IPS-NIHi11 (cell line): ENCODE results near the gene TMEM185B.

Source experiments
- DNase-seq: peaks from one replicate; pipeline ENCODE4 v3.0.0; 2012; ENCODE audit warnings: mixed read lengths, low spot score

TMEM185B gene

DNA sequence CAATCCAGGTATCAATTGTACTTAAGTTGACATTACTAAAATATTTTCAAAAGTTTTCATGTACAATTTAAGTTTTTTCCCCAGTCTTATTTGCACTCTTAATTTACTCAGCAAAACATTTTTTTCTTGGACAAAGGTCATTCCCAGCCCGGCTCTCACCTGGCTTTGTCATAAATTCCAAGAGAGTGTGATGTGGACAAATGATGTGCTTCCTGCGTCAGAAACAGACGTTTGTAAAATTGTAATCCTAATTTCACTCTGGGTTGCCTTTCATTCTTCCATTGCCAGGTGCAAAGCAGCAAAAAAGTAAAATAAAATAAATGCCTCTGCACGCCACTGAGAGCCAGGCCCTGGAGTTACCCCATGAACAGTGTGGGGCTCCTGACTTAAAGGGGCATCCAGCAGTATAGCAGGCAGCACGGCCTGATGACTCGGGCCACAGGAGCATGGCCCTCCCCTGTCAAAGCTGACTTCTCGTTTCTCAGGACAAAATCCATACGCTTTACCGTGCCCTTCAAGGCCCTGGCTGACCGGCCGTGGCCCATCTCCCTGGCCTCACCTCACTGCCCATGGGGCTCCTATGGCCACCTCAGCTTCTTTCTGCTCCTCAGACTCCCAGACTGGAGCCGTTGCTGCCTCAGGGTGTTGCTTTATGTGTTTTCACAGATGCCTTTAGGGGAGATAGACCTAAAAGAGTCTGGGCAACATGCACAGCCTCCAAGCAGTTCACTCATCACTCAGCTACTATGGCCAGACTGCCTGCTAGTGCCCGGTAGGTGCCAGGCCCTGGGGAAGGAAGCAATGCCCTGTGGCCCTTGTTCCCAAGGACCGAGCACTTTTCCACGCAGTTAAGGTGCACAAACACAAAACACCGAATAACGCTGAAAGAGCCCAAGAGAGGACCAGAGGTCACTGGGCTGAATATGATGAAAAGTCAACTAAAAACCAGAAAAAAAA, 7.6 kb upstream of the TMEM185B start:
- no peak for DNase-seq

DNA sequence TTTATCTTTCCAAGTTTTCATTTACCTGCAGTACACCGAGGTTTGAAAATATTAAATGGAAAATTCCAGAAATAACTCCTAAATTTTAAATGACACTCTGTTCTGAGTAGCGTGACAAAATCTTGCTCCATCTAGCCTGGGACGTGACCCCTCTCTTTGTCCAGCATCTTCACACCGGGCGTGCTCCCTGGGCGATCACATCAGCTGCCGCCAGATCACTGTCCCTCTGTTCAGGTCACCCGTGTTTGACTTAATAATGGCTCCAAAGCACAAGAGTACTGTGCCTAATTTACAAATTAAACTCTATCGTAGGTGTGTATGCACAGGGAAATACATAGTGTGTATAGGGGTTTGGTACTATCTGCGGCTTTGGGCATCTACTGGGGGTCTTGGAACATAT, 6.1 kb upstream of the TMEM185B start:
- no peak for DNase-seq

DNA sequence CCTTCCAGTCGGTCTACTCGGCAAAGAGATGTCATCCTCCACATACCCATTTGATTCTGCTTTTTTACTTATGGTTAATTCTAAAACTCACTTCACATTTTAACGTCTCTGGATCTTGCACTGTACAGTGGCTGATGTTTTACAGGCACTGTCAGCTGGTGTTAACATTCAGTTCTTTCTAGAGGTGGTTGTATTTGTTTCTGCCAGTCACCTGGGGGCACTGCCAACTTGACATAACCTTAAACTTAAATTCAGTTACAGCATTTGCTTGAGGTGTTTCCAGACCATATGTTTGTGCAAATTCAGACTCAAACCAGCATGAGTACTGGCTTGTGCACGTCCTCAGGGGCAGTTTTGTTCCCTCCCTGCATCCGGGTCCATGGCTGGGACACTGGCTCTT, 5.3 kb upstream of the TMEM185B start:
- DNase-seq, result no peak

DNA sequence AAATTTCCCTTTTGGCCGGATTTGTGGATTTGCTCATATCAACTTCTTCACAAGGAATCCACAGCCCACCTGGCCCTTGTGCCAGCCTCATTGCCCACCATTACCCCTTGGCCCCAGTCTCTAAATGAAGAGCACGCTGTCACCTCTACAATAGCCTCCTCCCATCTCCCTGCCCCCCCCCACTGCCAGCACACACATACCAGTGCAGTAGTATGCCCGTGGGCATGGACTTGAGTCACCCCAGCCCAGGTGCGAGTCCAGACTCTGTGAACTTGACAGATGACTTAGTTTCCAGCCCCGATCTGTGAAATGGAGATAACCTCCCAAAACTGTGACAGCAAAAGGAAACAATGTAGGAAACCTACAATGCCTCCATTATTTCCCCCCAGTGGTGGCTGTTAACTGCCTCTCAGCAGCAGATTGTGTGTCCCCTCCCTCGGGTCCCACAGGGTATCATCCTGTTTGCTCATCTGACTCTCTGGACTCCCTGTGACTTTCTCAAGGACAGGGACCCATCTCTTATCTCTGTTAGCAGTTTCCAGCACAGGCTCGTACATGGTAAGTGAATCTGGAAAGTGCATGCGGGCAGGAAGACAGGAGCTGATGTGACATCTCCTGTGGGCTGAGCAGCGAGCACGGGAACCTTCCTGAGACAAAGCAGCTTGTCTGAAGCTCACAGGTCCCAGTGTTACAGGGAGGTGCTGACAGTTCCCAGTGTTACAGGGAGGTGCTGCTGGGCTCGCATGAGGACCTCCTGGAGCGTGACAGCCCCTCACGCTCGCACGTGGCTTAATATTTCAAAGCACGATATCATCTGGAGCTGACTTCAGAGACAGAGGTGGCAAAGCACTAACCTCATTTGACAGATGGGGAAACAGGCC, 4.2 kb upstream of the TMEM185B start:
- no peak for DNase-seq

DNA sequence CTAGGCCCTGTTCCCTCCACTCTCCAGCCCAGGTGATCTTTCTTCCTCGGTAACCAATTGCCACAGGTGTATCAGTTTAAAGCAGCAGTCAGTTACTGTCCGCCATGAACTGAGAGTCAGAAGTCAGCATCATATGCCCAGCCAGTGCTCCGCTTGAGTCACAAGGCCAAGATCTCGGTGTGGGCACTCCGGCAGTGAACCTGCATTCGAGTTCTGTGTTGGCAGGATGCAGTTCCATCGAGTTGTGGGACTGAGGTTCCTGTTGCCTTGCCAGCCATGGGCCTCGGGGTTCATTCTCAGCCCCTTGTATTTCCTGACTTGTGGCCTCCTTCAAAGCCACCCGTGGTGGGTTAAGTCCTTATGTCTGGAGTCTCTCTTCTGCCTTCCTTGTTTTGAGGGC, 3.1 kb upstream of the TMEM185B start:
- no peak for DNase-seq

DNA sequence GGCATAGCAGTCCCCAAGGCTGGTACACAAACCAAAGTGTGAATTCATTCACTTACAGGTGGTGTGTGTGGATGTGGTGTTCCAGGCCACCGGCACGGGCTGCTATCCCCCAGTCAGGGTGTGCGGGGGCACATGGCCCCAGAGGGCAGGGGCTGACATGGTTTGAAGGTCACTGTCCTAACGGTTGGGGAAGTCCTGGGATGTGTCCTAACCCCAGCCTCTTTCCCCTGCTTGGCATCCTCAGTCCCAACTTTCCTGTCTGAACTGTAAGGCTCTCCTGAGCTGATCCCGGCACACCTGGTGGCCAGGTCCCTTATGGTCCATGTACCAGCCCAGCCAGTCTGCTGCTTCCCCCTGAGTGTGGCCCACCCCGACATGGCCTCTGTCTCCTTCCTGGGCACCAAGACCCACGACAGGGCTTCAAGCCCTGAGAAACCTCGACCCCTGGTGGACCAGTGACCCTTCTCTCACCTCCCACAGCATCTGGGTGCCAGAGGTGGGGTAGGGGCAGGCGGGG, 2.4 kb upstream of the TMEM185B start:
- DNase-seq, result no peak

DNA sequence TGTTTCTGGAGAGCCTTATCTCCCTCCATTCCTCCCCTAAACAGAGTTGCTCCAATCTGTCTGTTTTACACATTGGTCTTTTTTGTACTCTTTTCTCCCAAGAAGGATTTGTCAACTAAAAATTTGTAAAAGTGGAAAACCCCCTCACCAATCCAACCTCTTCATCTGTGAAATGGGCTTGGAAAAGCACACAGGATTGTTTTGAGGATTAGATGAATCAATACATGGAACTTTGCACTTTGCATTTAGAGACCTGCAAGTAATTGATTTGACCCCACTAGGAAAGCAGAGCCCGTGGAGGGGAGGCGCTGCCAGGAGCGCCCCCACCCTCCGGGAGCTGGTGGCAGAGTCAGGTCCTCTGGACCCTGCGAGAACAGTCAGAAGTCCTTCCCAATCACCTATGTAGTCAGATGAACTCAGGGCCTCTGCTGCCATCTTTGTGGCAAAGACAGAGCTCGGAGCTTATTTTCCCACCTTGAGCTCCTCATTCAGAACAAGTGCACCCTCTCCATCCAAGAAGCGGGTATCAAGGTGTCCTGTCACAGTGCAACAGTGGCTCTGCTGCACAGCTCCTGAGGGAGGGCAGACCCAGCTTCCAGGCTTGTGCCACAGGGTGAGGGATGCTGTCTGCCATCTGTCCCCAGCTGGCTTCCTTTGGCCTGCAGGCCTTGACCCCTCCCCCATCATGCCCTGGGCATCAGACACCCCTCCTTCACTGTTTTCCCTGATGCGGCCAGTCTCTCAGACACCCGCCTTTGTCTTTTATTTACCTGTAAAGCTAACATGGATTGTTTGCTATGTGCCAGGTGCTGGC, 1.7 kb upstream of the TMEM185B start:
- no peak for DNase-seq

DNA sequence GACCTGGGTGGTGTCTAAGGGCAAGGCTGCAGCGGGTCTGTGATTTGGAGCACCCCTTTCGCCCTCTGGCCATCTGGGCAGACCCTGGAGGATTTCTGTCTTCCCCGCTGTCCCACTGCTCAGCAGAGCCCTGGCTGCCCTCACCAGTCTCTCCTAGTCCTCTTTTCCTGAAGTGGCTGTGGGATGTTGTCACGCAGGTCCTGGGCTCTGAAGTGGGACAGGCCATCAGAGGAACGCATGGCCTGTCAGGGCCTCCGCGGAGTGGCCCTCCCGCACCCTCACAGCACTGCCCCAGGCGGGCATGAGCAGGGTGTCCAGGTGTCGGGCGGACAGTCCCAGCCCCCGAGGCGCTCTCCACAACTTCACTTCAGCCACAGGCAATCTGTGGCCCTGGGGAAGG, 1.1 kb upstream of the TMEM185B start:
- DNase-seq, result no peak

DNA sequence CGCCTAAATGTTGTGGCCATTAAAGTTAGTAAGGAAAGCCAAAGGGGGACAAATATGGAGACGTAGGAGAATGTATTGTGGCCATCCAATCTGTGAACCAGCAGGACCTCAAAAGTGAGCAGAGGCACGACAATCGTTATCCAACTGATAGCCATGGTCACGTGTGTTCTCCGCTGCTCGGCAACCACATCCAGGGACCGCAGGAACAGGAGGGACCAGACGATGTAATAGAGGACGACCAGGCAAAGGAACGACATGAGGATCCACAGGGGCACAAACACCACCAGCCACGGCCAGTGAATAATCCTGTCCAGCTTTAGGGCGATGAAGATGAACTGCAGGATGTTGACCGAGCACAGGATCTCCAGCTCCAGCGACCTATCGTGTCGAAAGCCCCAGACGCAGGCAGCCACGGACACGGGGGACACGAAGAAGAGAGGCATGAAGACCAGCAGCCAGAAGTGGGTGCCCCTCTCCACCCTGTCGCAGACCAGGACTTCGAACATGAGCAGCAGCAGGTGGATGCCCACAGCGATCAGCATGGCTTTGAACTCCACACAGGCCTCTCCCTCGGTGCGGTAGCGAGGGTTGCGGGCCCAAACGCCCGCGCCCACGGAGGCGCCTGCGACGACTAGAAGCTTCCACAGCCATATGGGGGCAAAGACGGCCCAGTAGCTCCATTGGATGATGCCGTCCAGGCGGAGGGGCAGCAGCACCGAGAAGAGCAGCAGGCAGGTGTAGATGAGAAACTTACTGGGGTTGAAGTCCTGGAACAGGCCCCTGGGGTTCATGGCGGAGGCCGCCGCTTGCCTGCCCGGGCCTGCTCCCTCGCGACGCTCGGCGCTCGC, 790 bp downstream of the TMEM185B start:
- DNase-seq, result no peak

DNA sequence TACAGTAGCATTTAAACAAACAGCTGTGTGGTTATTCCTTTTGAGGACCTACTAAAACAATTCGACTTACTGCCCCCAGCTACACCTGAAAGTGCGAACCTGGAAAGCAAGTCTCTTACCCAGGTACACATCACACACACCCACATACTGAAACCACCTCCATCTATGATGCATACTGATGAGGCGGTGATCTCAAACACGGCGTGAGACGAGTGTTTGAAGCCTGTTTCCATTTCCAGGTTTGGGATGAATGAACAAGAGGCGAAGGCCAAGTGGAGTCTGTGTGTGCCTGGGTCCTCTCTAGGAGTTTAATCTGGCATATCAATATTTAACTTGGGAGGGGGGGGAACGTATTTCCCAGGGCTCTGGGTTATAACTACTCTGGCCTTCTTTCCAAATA, 1.6 kb downstream of the TMEM185B start:
- DNase-seq, result no peak

DNA sequence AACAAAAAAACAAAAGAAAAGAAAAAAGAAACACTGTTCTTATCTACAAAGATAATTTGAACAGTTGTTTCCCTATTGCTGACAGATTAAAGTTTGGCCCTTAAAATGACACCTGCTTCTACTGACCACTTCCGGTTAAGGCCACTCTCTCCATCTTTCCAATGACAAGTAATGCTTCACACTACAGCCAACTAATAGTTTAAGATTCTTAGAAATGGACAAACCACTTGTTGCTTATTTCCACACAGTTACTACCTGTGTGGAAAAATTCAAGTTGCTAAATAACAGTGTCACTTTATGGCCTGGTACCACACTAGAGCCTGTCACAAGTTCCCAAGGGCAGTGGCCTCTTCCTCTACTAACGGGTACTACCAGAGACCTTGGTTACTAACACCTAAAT, 2.4 kb downstream of the TMEM185B start:
- DNase-seq, result no peak

DNA sequence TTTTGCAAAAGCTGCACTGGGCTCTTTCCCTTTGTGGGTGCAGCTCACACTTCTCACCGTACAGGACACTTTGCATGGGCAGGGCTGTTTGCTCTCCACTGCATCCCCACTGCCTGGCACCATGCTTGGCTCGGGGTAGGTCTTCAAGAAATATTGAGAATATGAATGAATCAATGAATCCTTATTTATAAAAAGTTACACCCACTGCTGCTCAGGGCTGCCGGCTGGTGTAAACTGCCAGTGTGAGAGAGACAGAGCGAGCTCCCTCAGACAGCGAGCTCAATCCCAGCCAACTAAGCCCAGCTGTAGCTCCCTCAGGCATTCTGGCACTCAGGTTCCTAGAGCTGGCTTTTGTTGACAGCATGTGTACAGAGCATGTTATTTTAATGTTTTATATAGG, 3.4 kb downstream of the TMEM185B start:
- no peak for DNase-seq

DNA sequence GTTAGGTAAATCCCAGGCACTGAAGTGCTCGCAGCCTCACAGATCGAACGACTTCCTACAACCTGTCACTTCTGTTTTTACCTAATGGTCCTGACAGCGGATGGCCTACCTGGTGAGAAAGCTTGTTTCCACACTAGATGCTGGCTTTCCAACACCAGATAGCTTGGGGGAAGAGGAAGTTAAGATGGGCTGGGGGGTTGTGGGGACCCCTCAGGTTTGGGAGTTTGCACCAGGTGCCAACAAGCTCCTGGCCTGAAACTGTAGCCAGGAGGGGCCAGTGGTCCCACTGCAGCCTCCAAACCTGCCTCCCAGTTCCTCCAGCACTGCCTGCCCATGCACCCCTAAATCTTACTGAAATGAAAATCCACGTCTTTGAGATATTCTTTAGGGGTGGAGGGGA, 3.9 kb downstream of the TMEM185B start:
- no peak for DNase-seq

DNA sequence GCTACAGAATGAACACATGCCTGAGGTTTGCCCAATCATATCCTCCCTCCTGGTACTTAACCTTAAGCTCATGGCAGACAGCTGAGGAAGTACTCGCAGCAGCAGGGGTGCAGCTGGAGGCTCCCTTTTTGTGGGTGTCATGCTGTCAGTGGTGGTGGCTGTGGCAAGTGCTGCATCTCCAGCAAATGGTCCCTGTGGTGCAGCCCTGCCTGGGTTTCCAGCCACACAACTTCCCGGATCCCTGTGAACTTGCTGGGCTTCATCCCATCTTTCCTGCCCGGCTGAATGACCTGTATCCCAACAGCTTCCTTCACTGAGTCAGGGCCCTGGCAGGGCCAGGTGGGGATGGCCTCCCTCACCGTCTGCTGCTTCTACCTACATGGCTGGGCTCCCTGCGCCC, 5.0 kb downstream of the TMEM185B start:
- no peak for DNase-seq

DNA sequence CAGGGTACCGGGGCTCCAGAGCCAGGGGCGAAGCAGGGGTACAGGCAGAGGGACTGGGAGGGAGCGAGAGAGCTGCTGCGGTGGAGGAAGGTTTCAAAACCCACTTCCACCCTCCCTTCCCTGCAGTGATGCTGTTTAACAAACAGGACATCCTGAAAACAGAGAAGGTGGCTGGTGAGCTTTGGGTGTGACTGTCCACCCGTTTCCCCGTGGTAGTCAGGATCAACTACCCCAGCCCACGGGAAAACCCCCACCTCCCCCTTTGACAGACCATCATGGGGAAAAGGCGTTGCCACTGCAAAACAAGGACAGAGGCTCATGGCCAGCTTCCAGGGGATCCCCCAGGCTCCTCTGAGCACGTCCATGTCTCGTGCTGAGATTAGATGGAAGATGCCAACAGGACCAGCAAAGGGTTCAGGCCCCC, 12.9 kb downstream of the TMEM185B start:
- DNase-seq, result no peak

DNA sequence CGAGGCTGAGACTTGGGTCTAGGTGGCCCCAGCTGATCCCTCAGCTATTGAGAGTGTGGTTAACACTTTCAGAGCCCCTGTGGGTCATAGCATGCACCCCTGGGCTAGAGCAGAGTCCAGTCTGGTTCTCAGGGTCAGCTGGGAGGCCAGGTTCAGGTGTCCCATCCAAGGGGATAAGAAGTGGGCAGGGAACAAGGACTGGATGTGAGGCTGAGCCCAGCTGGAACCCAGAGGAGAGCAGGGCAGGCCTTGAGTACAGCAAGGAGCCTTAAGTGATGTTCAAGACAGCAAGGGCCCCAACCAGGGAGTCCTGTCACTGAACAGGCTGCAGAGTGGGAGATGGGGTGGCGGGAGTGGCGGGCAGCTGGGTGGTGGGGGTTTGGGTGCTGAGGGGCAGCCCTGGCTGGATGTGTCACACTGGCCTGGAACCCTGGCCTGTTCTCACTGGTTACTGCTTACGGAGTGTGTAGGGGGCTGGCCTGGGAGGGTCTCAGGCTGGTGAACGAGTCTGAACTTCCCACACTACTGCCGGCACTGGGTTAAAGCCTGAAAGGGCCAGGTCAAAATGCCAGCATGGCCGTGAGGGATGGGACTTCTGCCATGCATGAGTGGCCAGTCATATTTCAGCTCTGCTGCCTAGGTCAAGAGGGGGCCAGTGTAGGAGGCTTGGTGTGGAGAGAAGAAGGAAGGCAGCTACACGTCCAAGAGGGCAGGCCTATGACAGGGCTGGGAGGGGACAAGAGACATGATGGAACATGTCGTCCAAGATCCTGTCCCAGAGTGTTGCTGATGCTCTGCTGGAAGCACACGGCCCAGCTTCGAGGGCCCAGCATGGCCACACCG, 13.6 kb downstream of the TMEM185B start:
- no peak for DNase-seq

DNA sequence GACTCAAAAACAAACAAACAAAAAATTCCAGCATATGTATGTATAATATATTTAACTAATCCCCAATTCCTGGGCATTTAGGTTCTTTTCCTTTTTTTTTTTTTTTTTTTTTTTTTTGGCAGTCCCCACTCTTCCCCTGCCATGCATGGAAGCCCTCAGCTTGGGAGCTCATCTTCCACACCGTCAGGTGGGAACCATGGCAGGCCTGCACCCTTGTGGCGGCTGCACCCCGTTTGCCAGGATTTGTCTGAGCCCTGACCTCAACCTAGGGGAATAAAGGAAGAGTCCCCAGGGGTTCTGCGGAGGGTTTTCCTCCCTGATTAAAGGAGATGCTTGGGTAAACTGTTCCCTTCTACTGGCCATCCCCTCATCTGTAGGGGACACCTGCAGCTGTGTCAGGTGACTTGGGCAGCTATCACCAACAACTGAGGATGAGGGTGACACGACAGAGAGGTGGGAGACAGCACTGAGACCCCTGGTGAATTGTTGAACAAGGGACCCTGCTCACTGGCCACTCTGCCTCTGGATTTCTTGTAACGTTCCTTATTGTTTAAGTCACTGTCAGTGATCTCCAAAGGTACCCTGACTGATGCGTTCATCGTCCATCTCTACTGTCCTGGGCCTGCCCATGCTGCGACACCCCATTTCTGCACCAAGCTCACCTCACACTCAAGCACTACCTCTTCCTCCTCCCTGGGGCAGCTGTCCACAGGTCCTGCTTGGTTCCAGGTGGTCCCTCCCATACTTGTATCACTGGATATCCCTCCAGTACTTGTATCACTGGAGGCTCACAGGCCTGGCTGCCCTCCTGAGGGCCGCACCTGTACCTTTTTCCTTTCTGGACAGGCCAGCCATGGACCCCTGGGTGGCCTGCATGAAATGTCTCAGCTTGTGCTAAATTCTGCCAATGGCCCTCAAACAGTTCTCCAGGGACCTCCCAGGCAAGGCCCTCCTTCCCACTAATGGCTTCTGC, 14.5 kb downstream of the TMEM185B start:
- DNase-seq, result no peak

DNA sequence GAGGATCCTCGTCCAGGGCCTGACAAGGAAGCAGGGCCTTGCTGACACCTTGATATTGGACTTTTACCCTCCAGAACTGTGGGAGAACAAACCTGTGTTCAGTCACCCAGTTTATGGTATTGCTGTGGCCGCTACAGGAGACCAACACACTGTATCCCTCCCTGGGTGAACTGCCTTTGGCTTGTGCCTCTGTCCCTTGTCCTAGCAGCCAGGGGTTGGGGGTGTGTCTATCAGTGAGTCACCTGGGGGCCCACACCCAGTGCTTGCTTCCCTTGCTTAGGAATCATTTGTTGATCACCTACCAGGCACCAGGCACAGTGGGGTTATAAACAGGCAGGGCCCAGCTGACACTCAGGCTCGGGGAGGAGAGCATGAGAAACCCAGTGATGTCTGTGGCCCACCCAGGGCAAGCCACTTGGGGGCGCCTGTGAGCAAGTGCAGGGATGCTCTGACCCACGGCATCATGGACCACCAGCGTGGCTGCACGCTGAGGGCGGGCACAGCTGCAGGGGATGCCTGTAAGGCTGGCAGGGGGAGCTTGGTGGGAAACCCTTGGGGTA, 17.1 kb downstream of the TMEM185B start:
- peak; percentile 78 for DNase-seq
